PFSK-1 (cell line): ENCODE data around the gene GAB1.

Experiments
- POLR2AphosphoS5 ChIP-seq: IDR thresholded peaks from 2 replicates; pipeline ENCODE4 v1.6.1; 2012; ENCODE audit warnings: low read depth, mild to moderate bottlenecking, control low read depth, low read length, moderate library complexity
- REST ChIP-seq, 2 experiments: IDR thresholded peaks; 2 replicates each; pipeline versions ENCODE4 v1.6.1 to v1.8.0; 2011 to 2012; ENCODE audit warnings: low read depth in 2 of 2, low read length in 2 of 2, control low read depth in 1 of 2, inconsistent platforms in 1 of 2, mild to moderate bottlenecking in 1 of 2, moderate library complexity in 1 of 2; ENCODE audit not compliant: insufficient read depth in 1 of 2
- SIN3A ChIP-seq: IDR thresholded peaks from 2 replicates; pipeline ENCODE4 v1.6.1; 2012; ENCODE audit warnings: mild to moderate bottlenecking, low read length, moderate library complexity, borderline replicate concordance; ENCODE audit not compliant: insufficient read depth
- TAF1 ChIP-seq: IDR thresholded peaks from 2 replicates; pipeline ENCODE4 v1.6.1; 2012; ENCODE audit warnings: low read length, control low read depth, borderline replicate concordance; ENCODE audit not compliant: insufficient read depth

- TF ChIP-seq REST (IDR thresholded peaks at IDR 0.05; ENCODE audit: insufficient read depth in 1 of 2, low read depth in 2 of 2, low read length in 2 of 2) (no peak), SIN3A (no peak), POLR2AphosphoS5 (no peak), TAF1 (no peak)
Observed at GRCh38 chr4:143432258-143432591, 95.5 kb downstream of the GAB1 start.
